ENCODE measurements around the gene CREB3L4.

Gene CREB3L4

GRCh38 chr1:153944005-153944826 is 23.5 kb upstream of the CREB3L4 start:
- no peak; the same call in 1 of the 2 replicates for TF ChIP-seq GATA2 (IDR thresholded peaks at IDR 0.05; ENCODE audit: low read depth, low read length)

GRCh38 chr1:153944827-153945117 is 22.9 kb upstream of the CREB3L4 start:
- TF ChIP-seq GATA2 (IDR thresholded peaks at IDR 0.05; ENCODE audit: low read depth, low read length): no peak
- TF ChIP-seq GATA3 (IDR thresholded peaks at IDR 0.05; ENCODE audit: low read depth, low read length): no peak

- TF ChIP-seq GATA3 (IDR thresholded peaks at IDR 0.05; ENCODE audit: low read depth, low read length) (no peak), GATA2 (IDR thresholded peaks at IDR 0.05; ENCODE audit: low read depth, low read length) (no peak)
Observed at GRCh38 chr1:153945131-153945794, 22.4 kb upstream of the CREB3L4 start.

- TF ChIP-seq GATA3 (IDR thresholded peaks at IDR 0.05; ENCODE audit: low read depth, low read length) (no peak), GATA2 (IDR thresholded peaks at IDR 0.05; ENCODE audit: low read depth, low read length) (no peak)
Observed at GRCh38 chr1:153945795-153946621, 21.7 kb upstream of the CREB3L4 start.

GRCh38 chr1:153946622-153947241 is 21.0 kb upstream of the CREB3L4 start, which contains the start of gene DENND4B:
Gene DENND4B (minus strand): TSS chr1:153946718. CDS start chr1:153944374, 2,344 bp downstream.
- no peak for TF ChIP-seq GATA2 (IDR thresholded peaks at IDR 0.05; ENCODE audit: low read depth, low read length)
- TF ChIP-seq GATA3 (IDR thresholded peaks at IDR 0.05; ENCODE audit: low read depth, low read length): no peak

GRCh38 chr1:153951183-153951582 is 16.5 kb upstream of the CREB3L4 start:
- TF ChIP-seq GATA3 (IDR thresholded peaks at IDR 0.05; ENCODE audit: low read depth, low read length) (no peak), GATA2 (IDR thresholded peaks at IDR 0.05; ENCODE audit: low read depth, low read length) (no peak)

- TF ChIP-seq GATA2 (IDR thresholded peaks at IDR 0.05; ENCODE audit: low read depth, low read length) (no peak), GATA3 (IDR thresholded peaks at IDR 0.05; ENCODE audit: low read depth, low read length) (no peak)
Observed at GRCh38 chr1:153951801-153952200, 15.9 kb upstream of the CREB3L4 start.

- TF ChIP-seq GATA2 (IDR thresholded peaks at IDR 0.05; ENCODE audit: low read depth, low read length): no peak
- no peak for TF ChIP-seq GATA3 (IDR thresholded peaks at IDR 0.05; ENCODE audit: low read depth, low read length)
Observed at GRCh38 chr1:153953859-153954365, 13.8 kb upstream of the CREB3L4 start.

- TF ChIP-seq GATA2 (IDR thresholded peaks at IDR 0.05; ENCODE audit: low read depth, low read length): no peak
Observed at GRCh38 chr1:153954826-153955225, 12.9 kb upstream of the CREB3L4 start.

GRCh38 chr1:153956997-153957715 is 10.5 kb upstream of the CREB3L4 start:
- TF ChIP-seq GATA2 (IDR thresholded peaks at IDR 0.05; ENCODE audit: low read depth, low read length): no peak
- no peak for TF ChIP-seq GATA3 (IDR thresholded peaks at IDR 0.05; ENCODE audit: low read depth, low read length)

GRCh38 chr1:153957744-153958110 is 10.0 kb upstream of the CREB3L4 start:
- TF ChIP-seq GATA3 (IDR thresholded peaks at IDR 0.05; ENCODE audit: low read depth, low read length) (no peak), GATA2 (IDR thresholded peaks at IDR 0.05; ENCODE audit: low read depth, low read length) (no peak)

GRCh38 chr1:153958111-153958960 is 9.4 kb upstream of the CREB3L4 start, which contains the start of gene CRTC2:
Gene CRTC2 (minus strand): TSS chr1:153958612. CDS start chr1:153958497, 115 bp downstream.
- TF ChIP-seq GATA2 (IDR thresholded peaks at IDR 0.05; ENCODE audit: low read depth, low read length): no peak; the same call in 1 of the 2 replicates
- no peak for TF ChIP-seq GATA3 (IDR thresholded peaks at IDR 0.05; ENCODE audit: low read depth, low read length)
